22Rv1 (cell line): Measurements from ENCODE around the gene DIAPH2.

ENCODE experiments used
- ZFX ChIP-seq: fragments of 450-650 bp; IDR thresholded peaks from 2 replicates; pipeline ENCODE4 v1.6.1; 2017; ENCODE audit warnings: antibody characterized with exemption, borderline replicate concordance
- TF ChIP-seq, protein P1 (sequence below): fragments of 450-650 bp; IDR thresholded peaks from 2 replicates; pipeline ENCODE4 v1.5.1; 2017; ENCODE audit warnings: mild to moderate bottlenecking

- TF ChIP-seq, protein P1, sequence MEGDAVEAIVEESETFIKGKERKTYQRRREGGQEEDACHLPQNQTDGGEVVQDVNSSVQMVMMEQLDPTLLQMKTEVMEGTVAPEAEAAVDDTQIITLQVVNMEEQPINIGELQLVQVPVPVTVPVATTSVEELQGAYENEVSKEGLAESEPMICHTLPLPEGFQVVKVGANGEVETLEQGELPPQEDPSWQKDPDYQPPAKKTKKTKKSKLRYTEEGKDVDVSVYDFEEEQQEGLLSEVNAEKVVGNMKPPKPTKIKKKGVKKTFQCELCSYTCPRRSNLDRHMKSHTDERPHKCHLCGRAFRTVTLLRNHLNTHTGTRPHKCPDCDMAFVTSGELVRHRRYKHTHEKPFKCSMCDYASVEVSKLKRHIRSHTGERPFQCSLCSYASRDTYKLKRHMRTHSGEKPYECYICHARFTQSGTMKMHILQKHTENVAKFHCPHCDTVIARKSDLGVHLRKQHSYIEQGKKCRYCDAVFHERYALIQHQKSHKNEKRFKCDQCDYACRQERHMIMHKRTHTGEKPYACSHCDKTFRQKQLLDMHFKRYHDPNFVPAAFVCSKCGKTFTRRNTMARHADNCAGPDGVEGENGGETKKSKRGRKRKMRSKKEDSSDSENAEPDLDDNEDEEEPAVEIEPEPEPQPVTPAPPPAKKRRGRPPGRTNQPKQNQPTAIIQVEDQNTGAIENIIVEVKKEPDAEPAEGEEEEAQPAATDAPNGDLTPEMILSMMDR, result no peak
- no peak for TF ChIP-seq ZFX
Measured at GRCh38 chrX:97547877-97548578, 863.4 kb downstream of the DIAPH2 start.
